GM23248 (cell line): Measurements from ENCODE around the gene ECT2L.

Experiments
- EZH2 ChIP-seq: fragments of 200-600 bp; sonication (generic); IDR thresholded peaks from 2 replicates; pipeline ENCODE4 v1.6.1; 2018; ENCODE audit warnings: antibody characterized with exemption, mild to moderate bottlenecking; ENCODE audit not compliant: insufficient read depth, poor library complexity, severe bottlenecking
- EZH2phosphoT487 ChIP-seq: fragments of 200-600 bp; sonication (generic); IDR thresholded peaks from 2 replicates; pipeline ENCODE4 v1.6.1; 2018; ENCODE audit warnings: antibody characterized with exemption, moderate library complexity, mild to moderate bottlenecking, low read depth; ENCODE audit not compliant: insufficient read depth

DNA sequence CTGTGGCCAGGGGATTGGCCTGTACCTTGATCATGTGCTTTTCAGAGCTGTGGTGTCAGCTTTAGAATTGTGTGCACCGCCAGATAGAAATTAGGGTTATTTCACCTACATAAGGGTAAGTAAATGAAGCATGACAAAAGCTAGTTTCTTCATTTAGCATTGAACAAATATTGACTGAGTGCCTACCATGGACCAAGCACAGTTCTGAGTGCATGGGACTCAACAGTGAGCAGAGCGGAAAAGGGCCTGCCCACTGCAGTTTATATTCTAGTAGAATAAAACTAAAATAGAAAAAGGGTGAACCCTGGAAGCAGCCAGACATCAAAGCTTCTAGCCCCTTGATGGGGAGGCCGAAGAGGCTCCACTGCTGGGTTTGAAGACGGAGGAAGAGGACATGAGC lies 25.6 kb downstream of the ECT2L start:
- TF ChIP-seq EZH2 (no peak), EZH2phosphoT487 (no peak)
